Renal cortical epithelial cell (primary cell): Measurements from ENCODE around the gene CMC4. TPM values are rescaled to one million over a fixed set of nuclear protein-coding genes. Genes with fewer than 3 reads are reported as not detected.

ENCODE experiments used
- DNase-seq: peaks from one replicate; pipeline ENCODE4 v3.0.0-alpha.2; 2011; ENCODE audit warnings: low read depth
- total RNA-seq: library from RNA; depleted of rRNA; stranded (reverse); fragments of >200 nt; gene quantifications from 2 replicates; pipeline ENCODE4 v1.2.3, GENCODE V29; 2014

CMC4 gene
- 9.4 and 10.2 TPM in 2 replicates for total RNA-seq

- DNase-seq: peak; percentile 56
Measured at GRCh38 chrX:155070975-155071693, at the start of gene CMC4, which contains the start of the genes BRCC3 and MTCP1. CMC4 (minus strand) TSS chrX:155071136; CDS start chrX:155064023, 7,113 bp downstream. BRCC3 (plus strand) TSS chrX:155071508; CDS start chrX:155071528, 20 bp downstream. MTCP1 (minus strand) TSS chrX:155071136; CDS start chrX:155066010, 5,126 bp downstream.

- DNase-seq: peak; percentile 0
Measured at GRCh38 chrX:155115174-155115819, 44.4 kb upstream of the CMC4 start.

- no peak for DNase-seq
Measured at GRCh38 chrX:155113097-155113496, 42.2 kb upstream of the CMC4 start.

- no peak for DNase-seq
Measured at GRCh38 chrX:155112171-155112570, 41.2 kb upstream of the CMC4 start.

GRCh38 chrX:155108427-155108826, 37.5 kb upstream of the CMC4 start:
- DNase-seq: no peak

- no peak for DNase-seq
Measured at GRCh38 chrX:155105919-155106318, 35.0 kb upstream of the CMC4 start.

GRCh38 chrX:155094468-155095061, 23.6 kb upstream of the CMC4 start:
- peak; percentile 17 for DNase-seq

- DNase-seq: no peak
Measured at GRCh38 chrX:155086961-155087735, 16.2 kb upstream of the CMC4 start.

GRCh38 chrX:155086202-155086840, 15.4 kb upstream of the CMC4 start:
- DNase-seq: no peak

GRCh38 chrX:155071694-155072280, 851 bp upstream of the CMC4 start:
- DNase-seq: no peak

- DNase-seq: no peak
Measured at GRCh38 chrX:155070663-155070974, 317 bp downstream of the CMC4 start.

- DNase-seq: no peak
Measured at GRCh38 chrX:155070038-155070437, 898 bp downstream of the CMC4 start.

- no peak for DNase-seq
Measured at GRCh38 chrX:155069414-155069813, 1.5 kb downstream of the CMC4 start.

- DNase-seq: peak; percentile 81
Measured at GRCh38 chrX:155068165-155068564, 2.8 kb downstream of the CMC4 start.

- DNase-seq: peak; percentile 92
Measured at GRCh38 chrX:155065035-155065734, 5.8 kb downstream of the CMC4 start.

GRCh38 chrX:155061760-155062159, 9.2 kb downstream of the CMC4 start:
- DNase-seq: no peak

- peak; percentile 70 for DNase-seq
Measured at GRCh38 chrX:155056877-155057792, 13.8 kb downstream of the CMC4 start.

GRCh38 chrX:155056471-155056870, 14.5 kb downstream of the CMC4 start:
- DNase-seq: no peak

GRCh38 chrX:155055494-155055893, 15.4 kb downstream of the CMC4 start:
- DNase-seq: no peak

- DNase-seq: no peak
Measured at GRCh38 chrX:155054255-155054654, 16.7 kb downstream of the CMC4 start.
